Measurements from ENCODE around the gene FXYD1. TPM values are rescaled to one million over a fixed set of nuclear protein-coding genes. Genes with fewer than 3 reads are reported as not detected.

FXYD1 gene
- polyA plus RNA-seq (ENCODE audit: low read depth in 6 of 6), result 1 to 10 TPM; 1.0 to 2.7 (median 1.2) TPM

DNA sequence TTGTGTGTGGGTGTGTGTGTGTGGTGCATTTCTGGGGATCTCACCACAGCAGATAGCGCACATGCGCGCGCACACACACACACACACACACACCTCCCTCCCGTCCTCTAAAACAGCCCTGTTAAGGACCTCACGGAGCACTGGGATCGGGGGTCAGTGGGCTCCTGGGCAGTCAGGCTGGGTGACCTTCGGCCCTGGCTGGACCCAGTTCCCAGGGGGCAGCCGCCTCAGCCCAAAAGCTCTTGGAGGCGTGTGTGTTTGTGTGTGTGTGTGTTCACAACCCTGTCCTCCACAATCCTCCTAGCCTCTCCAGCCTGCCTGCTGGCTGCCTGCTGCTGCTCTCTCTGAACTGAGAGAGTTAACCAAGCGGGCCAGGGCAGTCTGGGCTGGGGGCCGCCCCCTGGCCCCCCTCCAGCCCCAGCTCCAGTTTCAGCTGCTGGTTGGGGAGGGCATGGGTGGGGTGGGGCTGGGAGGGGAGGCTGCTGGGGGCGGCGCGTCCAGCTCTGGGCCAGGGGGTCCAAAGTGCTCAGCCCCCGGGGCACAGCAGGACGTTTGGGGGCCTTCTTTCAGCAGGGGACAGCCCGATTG lies at the start of gene FXYD1:
FXYD1 (plus strand) TSS at position 520 of the 588 bp plus-strand sequence. CDS start 1,256 bp downstream, outside the sequence.
- DNase-seq (no peak), ATAC-seq (ENCODE audit: low read depth in 2 of 2) (no peak)
- Mint-ChIP-seq H3K36me3 (no peaks in the 10 kb centered on the region), H3K27ac (peak within 1 kb of the TSS in 3 of 6 donors; percentile 36 to 81 (median 44)), H3K4me1 (peaks cover 30 to 37% (median 31%) of the 10 kb centered on the region in 3 donors), H3K9me3 (no peaks in the 10 kb centered on the region), H3K27me3 (peaks cover 0 to 16% (median 8%) of the 10 kb centered on the region in 3 donors), H3K4me3 (no peak within 1 kb of the TSS)

DNA sequence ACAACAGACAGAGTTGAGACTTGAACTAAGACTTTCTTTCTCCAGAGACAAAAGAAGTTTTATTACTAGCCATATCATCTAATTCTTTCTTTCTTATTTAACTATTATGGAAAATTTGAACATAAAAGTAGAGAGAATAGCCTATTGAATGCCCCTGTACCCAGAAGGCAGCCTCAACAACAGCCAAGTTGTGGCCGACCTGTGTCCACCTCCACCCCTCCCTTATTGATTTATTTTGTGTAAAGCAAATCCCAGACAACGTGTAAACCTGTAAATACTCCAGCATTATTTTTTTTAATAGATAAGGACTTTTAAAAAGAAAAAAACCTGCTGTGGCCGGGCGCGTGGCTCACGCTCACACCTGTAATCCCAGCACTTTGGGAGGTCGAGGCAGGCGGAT lies 49.1 kb upstream of the FXYD1 start:
- Mint-ChIP-seq H3K36me3 (no peaks in the 10 kb centered on the region), H3K4me3 (peak overlapping the region in 2 of 8 donors; percentile 79 to 87), H3K9me3 (no peaks in the 10 kb centered on the region), H3K27ac (peak overlapping the region in 1 of 6 donors; percentile 72), H3K4me1 (peaks cover 39 to 64% (median 48%) of the 10 kb centered on the region in 3 donors), H3K27me3 (no peaks in the 10 kb centered on the region)
- ATAC-seq (ENCODE audit: low read depth in 2 of 2) (no peak), DNase-seq (no peak)

DNA sequence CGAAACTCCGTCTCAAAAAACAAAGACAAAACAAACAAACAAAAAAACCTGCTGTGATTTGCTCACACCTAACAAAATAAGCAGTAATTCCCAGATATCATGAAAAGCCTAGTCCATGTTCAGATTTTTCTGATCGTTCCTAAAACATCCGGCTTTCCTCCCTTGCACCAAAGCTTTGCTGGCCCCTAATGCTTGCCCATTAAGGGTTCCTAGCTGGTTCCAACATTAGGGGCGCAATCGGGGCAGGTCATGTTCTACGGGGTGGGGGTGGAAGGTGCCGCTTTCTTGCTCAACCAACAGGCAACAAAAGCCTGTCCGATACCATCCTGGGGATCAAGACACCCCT lies 48.5 kb upstream of the FXYD1 start:
- Mint-ChIP-seq H3K4me3 (peak overlapping the region in 7 of 8 donors; percentile 40 to 87 (median 79)), H3K4me1 (peaks cover 34 to 58% (median 43%) of the 10 kb centered on the region in 3 donors), H3K9me3 (no peaks in the 10 kb centered on the region), H3K36me3 (no peaks in the 10 kb centered on the region), H3K27ac (peak overlapping the region in 1 of 6 donors; percentile 65), H3K27me3 (no peaks in the 10 kb centered on the region)
- DNase-seq (no peak), ATAC-seq (ENCODE audit: low read depth in 2 of 2) (peak in 1 of 2 donors; percentile 8)

DNA sequence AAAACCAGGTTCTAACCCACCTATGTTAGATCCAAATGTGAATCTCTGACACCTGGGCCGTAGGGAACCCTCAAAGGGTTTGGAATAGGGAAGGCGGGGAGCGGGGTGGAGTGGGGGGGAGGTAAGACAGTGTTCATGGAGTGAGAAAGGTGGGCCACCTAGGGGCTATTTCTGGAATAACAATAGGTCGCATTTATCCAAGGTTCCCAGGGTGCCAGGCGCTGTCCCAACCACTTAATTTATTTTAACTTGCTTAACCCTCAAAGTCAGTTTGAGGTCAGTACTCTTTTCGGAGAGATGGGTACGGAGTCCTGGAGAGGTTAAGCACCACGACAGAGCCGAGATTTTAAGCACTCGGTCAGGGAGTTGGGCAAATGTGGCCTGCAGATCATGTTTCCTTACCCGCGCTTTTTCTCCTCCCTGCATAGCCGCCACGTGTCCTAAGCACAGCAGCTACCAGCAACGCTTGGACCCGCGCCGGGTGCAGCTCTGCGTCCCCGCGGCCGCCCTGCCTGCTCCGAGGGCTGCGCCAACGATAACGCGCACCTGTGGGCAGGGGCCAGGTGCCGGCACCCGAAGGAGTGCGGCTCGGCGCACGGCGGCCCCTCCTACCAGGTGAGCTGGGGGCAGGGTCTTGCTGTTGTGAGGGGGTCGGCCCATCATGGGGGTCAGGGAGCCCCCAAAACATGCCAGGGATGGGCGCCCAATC lies 48.0 kb upstream of the FXYD1 start:
- Mint-ChIP-seq H3K9me3 (no peaks in the 10 kb centered on the region), H3K4me3 (peak overlapping the region in 7 of 8 donors; percentile 40 to 87 (median 79)), H3K27ac (peak overlapping the region in 1 of 6 donors; percentile 65), H3K36me3 (no peaks in the 10 kb centered on the region), H3K4me1 (peaks cover 30 to 53% (median 40%) of the 10 kb centered on the region in 3 donors), H3K27me3 (no peaks in the 10 kb centered on the region)
- ATAC-seq (ENCODE audit: low read depth in 2 of 2), result peak; percentile 55 to 78
- DNase-seq, result peak; percentile 55

DNA sequence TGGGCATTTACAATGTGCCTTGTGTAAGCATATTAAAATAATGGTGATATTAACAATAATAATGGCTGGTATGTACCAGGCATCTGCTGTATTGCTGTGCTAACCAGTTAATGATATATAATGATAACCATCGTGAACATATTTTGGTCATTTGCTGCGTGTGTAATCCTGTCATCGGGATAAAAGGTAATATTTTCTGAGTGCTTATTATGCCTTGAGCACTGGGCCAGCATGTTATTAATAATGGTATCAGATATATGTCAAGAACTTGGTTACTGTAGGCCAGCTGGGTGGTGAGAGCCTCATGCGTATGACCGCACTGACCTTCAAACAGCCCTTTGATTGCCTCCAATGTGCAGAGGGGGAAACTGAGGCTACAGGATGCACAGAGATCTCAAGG lies 45.2 kb upstream of the FXYD1 start:
- no peaks in the 10 kb centered on the region for H3K9me3 Mint-ChIP-seq
- H3K4me1 Mint-ChIP-seq, result peaks cover 5 to 28% (median 12%) of the 10 kb centered on the region in 3 donors
- no peak overlapping the region for H3K4me3 Mint-ChIP-seq
- ATAC-seq (ENCODE audit: low read depth in 2 of 2) (no peak), DNase-seq (no peak)
- no peaks in the 10 kb centered on the region for H3K36me3 Mint-ChIP-seq
- no peak overlapping the region for H3K27ac Mint-ChIP-seq
- peaks cover 0 to 4% (median 0%) of the 10 kb centered on the region in 3 donors for H3K27me3 Mint-ChIP-seq

DNA sequence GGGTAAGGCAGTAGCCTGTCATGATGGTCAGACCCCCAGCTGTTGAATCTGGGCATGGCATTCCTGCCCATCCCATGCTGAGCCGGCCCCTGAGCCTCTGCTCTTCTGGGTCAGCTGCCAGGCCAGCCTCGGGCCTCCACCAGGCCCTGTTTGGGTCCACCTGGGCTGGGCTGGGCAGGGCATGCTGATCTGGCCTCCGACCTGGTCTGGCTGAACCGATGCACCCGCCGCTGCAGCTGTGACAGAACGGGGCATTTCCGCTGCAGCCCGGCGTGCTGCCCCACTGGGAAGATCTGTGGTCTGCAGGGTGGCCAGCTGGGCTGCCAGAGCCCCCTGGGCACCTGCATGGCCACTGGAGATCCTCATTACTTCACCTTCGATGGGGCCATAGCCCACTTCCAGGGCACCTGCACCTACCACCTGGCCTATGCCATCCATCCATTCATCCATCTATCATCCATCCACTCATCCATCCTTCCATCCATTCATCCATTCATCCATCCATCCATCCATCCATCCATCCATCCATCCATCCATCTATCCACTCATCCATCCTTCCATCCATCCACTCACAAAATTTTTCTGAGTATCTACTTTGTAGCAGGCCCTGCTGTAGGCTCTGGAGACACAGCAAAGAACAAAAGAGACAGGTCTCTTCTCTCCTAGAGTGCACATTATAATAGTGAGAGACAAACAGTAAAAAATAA lies 44.5 kb upstream of the FXYD1 start:
- Mint-ChIP-seq H3K27me3 (peaks cover 0 to 4% (median 0%) of the 10 kb centered on the region in 3 donors), H3K4me3 (no peak overlapping the region), H3K27ac (no peak overlapping the region), H3K9me3 (no peaks in the 10 kb centered on the region), H3K36me3 (no peaks in the 10 kb centered on the region), H3K4me1 (peaks cover 0 to 21% (median 5%) of the 10 kb centered on the region in 3 donors)
- no peak for DNase-seq
- no peak for ATAC-seq (ENCODE audit: low read depth in 2 of 2)

DNA sequence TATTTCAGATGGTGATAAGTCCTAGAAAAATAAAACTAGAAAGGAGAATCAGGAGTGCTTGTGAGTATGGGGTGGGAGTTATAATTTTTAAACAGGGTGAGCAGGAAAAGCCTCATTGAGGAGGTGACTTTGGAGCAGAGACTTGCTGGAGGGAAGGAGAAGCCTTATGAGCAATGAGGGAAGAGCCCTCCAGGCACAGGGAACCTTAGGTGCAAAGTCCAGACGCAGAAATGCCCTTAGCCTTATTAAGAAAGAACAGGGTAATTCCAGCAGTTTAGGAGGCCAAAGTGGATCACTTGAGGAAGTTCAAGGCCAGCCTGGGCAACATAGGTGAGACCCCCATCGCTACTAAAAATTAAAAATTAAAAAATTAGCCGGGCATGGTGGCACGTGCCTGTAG lies 44.0 kb upstream of the FXYD1 start:
- Mint-ChIP-seq H3K9me3 (no peaks in the 10 kb centered on the region), H3K27ac (no peak overlapping the region), H3K4me1 (peaks cover 0 to 16% (median 4%) of the 10 kb centered on the region in 3 donors), H3K4me3 (no peak overlapping the region), H3K36me3 (no peaks in the 10 kb centered on the region), H3K27me3 (peaks cover 0 to 4% (median 0%) of the 10 kb centered on the region in 3 donors)
- ATAC-seq (ENCODE audit: low read depth in 2 of 2) (no peak), DNase-seq (no peak)

DNA sequence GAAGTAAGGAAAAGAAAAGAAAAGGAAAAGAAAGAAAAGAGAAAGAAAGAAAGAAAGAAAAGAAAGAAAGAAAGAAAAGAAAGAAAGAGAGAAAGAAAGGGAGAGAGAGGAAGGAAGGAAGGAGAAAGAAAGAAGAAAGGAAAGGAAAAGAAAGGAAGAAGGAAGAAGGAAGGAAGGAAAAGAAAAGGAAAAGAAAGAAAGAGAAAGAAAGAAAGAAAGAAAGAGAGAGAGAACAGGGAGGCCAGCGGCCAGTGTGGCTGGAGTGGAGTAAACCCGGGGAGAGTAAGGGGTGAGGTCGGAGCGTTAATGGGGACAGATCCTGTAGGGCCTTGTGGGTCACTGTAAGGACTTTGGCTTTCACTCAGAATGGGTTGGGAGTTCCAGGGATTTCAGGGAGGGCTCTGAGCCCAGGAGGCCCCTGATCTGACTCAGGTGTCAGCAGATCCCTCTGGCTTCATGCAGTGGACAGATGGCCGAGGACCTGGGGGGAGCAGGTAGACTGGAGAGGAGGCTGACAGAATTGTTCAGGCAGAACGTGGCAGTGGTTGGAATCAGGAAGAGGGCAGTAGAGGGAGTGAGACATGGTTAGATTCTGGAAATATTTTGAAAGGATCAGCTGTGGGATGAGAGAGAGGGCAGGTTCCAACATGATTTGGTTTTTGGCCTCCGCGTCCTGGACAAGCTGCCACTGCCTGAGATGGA lies 42.8 kb upstream of the FXYD1 start:
- Mint-ChIP-seq H3K4me1 (peaks cover 0 to 5% (median 0%) of the 10 kb centered on the region in 3 donors), H3K36me3 (no peaks in the 10 kb centered on the region), H3K27me3 (peaks cover 0 to 4% (median 0%) of the 10 kb centered on the region in 3 donors), H3K4me3 (no peak overlapping the region), H3K27ac (peak overlapping the region in 2 of 6 donors; percentile 9 to 30), H3K9me3 (no peaks in the 10 kb centered on the region)
- DNase-seq (no peak), ATAC-seq (ENCODE audit: low read depth in 2 of 2) (no peak)

DNA sequence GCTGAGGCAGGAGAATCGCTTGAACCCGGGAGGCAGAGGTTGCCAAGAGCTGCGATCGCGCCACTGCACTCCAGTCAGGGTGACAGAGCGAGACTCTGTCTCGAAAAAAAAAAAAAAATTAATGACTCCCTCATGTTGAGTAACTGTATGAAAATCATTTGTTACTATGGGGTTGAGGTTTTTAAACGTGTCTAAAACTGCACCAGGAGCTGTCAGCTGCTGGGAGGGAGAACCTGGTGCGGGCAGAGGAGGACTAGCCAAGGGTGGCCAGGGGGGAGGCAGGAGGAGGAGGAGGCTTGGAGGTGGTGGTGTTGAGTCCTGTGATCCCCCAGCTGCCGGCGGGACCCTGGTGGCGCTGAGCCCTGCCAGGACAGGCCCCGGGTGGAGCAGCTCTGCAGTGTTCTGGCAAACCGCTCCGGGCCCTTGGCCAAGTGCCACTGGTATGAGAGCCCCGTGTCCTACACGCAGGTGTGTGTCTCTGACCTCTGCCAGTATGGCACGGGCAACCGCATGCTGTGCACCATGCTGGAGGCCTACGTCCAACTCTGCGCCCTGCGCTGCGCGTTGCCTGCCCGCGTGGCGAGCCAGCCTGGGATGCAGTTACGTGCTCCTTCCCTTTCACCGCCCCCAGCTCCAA lies 40.1 kb upstream of the FXYD1 start:
- ATAC-seq (ENCODE audit: low read depth in 2 of 2), result no peak
- Mint-ChIP-seq H3K27ac (peak overlapping the region in 2 of 6 donors; percentile 22 to 29), H3K36me3 (no peaks in the 10 kb centered on the region), H3K4me3 (no peak overlapping the region), H3K4me1 (peaks cover 0 to 3% (median 0%) of the 10 kb centered on the region in 3 donors), H3K27me3 (peaks cover 0 to 4% (median 0%) of the 10 kb centered on the region in 3 donors), H3K9me3 (no peaks in the 10 kb centered on the region)
- DNase-seq, result no peak

DNA sequence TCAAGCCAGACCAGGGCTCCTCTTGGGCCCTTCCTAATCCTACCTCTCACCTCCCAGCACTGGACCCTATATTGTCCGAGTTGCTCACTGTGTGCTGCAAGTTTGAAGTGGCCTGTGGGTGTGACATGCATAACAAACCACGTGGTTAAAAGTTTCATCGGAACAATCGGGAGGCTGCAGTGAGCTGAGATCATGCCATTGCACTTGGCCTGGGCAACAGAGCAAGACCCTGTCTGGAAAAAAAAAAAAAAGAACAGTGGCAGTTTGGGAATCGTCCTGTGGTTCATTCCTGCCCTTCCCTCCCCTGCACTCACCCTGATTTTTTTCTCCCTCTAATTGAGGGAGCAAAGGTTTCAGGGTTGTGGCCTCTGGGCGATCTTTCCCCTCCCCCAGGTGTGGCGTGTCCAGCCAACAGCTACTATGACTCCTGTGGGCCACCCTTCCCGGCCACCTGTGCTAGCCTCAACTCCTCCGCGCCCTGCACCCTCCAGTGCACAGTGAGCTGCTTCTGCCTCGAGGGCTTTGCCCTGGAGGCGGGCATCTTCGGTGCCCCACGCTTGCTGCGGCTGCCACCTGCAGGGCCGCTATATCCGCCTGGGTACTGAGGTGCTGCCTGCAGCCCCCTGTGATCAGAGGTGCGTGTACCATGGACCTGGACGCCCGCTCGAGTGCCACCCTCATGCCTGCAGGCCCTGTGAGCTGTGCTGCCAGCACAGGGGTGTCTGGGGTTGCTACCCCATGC lies 39.3 kb upstream of the FXYD1 start:
- DNase-seq (no peak), ATAC-seq (ENCODE audit: low read depth in 2 of 2) (no peak)
- Mint-ChIP-seq H3K4me1 (peaks cover 0 to 3% (median 0%) of the 10 kb centered on the region in 3 donors), H3K36me3 (no peaks in the 10 kb centered on the region), H3K4me3 (no peak overlapping the region), H3K9me3 (no peaks in the 10 kb centered on the region), H3K27me3 (peaks cover 0 to 4% (median 0%) of the 10 kb centered on the region in 3 donors), H3K27ac (peak overlapping the region in 1 of 6 donors; percentile 29)

DNA sequence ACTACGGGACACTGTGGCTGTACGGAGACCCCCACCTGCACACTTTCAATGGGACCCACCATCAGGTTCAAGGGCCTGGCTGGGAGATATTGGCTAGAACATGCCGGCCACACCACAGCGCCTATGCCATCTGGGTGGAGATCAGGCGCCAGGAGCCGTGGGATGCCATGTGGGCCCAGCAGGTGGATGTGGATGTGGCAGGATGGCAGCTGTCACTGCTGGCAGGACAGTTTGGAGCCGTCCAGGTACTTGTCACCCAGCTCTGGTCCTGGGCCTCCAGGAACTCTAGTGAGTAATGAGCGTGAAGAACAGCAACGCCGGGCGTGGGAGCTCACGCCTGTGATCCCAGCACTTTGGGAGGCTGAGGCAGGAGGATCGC lies 38.7 kb upstream of the FXYD1 start:
- Mint-ChIP-seq H3K4me1 (peaks cover 0 to 3% (median 0%) of the 10 kb centered on the region in 3 donors), H3K27me3 (peaks cover 0 to 4% (median 0%) of the 10 kb centered on the region in 3 donors), H3K9me3 (no peaks in the 10 kb centered on the region), H3K36me3 (no peaks in the 10 kb centered on the region), H3K27ac (peak overlapping the region in 1 of 6 donors; percentile 37), H3K4me3 (no peak overlapping the region)
- no peak for DNase-seq
- no peak for ATAC-seq (ENCODE audit: low read depth in 2 of 2)
